ENCODE data around the gene NDST1.

DNA sequence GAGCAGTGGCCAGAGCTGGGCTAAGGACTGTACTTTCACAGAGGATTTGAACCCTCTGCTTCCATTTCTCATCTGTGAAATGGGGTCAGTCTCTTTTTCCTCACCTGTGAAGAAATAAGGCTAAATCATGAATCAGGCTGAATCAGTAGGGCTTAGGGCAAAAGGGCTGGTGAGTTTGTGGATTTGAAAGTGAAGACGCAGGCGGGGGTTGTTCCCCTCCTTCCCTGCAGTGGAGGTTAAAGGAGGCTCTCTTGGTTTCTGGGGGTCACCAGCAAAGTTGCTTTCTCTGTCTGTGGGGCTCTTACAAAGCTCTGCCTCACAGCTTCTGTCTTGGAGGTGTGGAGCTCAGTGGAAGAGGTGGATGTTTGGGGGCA lies 17.6 kb upstream of the NDST1 start:
- TF ChIP-seq, protein P1, sequence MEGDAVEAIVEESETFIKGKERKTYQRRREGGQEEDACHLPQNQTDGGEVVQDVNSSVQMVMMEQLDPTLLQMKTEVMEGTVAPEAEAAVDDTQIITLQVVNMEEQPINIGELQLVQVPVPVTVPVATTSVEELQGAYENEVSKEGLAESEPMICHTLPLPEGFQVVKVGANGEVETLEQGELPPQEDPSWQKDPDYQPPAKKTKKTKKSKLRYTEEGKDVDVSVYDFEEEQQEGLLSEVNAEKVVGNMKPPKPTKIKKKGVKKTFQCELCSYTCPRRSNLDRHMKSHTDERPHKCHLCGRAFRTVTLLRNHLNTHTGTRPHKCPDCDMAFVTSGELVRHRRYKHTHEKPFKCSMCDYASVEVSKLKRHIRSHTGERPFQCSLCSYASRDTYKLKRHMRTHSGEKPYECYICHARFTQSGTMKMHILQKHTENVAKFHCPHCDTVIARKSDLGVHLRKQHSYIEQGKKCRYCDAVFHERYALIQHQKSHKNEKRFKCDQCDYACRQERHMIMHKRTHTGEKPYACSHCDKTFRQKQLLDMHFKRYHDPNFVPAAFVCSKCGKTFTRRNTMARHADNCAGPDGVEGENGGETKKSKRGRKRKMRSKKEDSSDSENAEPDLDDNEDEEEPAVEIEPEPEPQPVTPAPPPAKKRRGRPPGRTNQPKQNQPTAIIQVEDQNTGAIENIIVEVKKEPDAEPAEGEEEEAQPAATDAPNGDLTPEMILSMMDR (IDR thresholded peaks at IDR 0.05; ENCODE audit: insufficient read depth, low read length, poor library complexity, severe bottlenecking) = no peak
- no peak for TF ChIP-seq EZH2phosphoT487 (conservative IDR thresholded peaks at IDR 0.05; ENCODE audit: low read length)
